Nephron (organoid): ENCODE results near the gene USP36.

Experiments used
- H3K27ac Mint-ChIP-seq, 3 experiments: 2 replicates each; pipeline ENCODE4 v1.8.0; 2020; ENCODE audit warnings: mixed read lengths in 3 of 3, mild to moderate bottlenecking in 2 of 3, moderate library complexity in 1 of 3
- H3K27me3 Mint-ChIP-seq: 2 replicates; pipeline ENCODE4 v1.8.0; 2021; ENCODE audit warnings: low read depth, mild to moderate bottlenecking, moderate library complexity, mixed read lengths
- H3K36me3 Mint-ChIP-seq: 2 replicates; pipeline ENCODE4 v1.8.0; 2020; ENCODE audit warnings: low read depth, mixed read lengths
- H3K4me1 Mint-ChIP-seq: 2 replicates; pipeline ENCODE4 v1.8.0; 2020; ENCODE audit warnings: mixed read lengths
- H3K4me3 Mint-ChIP-seq, 3 experiments: 2 replicates each; pipeline ENCODE4 v1.8.0; 2020; ENCODE audit warnings: mild to moderate bottlenecking in 3 of 3, mixed read lengths in 3 of 3, moderate library complexity in 2 of 3
- H3K9me3 Mint-ChIP-seq: 2 replicates; pipeline ENCODE4 v1.8.0; 2020; ENCODE audit warnings: mixed read lengths
- TF ChIP-seq, protein P1 (sequence below), 3 experiments: fragments of 200-600 bp; sonication (generic); IDR thresholded peaks; one replicate each; pipeline ENCODE4 v1.5.0; 2021; ENCODE audit warnings: antibody characterized with exemption in 3 of 3; ENCODE audit not compliant: unreplicated experiment in 3 of 3

The USP36 gene

DNA sequence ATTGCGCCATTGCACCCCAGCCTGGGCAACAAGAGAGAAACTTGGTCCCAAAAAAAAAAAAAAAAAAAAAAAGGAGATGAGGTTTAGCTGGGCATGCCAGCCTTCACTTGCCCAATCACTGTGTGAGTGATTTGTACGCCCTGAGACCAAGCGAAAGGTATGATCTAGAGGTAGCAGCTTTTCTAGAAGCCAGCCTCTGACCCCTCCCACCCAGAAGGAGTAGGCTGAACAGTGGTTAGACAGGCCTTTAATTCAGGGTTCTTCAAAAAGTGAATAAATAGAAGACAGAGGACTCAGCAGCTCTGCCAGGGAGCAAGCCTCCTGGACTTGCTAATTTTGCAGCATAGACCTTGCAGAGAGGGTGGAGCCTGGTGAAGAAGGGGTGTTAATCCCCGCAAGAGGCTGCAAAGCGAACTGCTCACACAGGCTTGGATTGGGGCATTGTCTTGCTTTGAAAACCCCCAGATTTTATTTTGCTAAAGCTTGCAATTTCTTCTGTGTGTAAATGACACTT lies 51.4 kb downstream of the USP36 start:
- Mint-ChIP-seq H3K9me3 (no peaks in the 10 kb centered on the region), H3K4me3 (peak overlapping the region in 1 of 3 experiments; percentile 35), H3K27me3 (no peaks in the 10 kb centered on the region)

GRCh38 chr17:78788451-78788850 lies 52.2 kb downstream of the USP36 start:
- Mint-ChIP-seq H3K9me3 (no peaks in the 10 kb centered on the region), H3K27me3 (no peaks in the 10 kb centered on the region), H3K27ac (peak overlapping the region in 2 of 3 experiments; percentile 44 to 72), H3K36me3 (peaks cover 15% of the 10 kb centered on the region), H3K4me3 (no peak overlapping the region), H3K4me1 (peaks cover 39% of the 10 kb centered on the region)
- TF ChIP-seq, protein P1, sequence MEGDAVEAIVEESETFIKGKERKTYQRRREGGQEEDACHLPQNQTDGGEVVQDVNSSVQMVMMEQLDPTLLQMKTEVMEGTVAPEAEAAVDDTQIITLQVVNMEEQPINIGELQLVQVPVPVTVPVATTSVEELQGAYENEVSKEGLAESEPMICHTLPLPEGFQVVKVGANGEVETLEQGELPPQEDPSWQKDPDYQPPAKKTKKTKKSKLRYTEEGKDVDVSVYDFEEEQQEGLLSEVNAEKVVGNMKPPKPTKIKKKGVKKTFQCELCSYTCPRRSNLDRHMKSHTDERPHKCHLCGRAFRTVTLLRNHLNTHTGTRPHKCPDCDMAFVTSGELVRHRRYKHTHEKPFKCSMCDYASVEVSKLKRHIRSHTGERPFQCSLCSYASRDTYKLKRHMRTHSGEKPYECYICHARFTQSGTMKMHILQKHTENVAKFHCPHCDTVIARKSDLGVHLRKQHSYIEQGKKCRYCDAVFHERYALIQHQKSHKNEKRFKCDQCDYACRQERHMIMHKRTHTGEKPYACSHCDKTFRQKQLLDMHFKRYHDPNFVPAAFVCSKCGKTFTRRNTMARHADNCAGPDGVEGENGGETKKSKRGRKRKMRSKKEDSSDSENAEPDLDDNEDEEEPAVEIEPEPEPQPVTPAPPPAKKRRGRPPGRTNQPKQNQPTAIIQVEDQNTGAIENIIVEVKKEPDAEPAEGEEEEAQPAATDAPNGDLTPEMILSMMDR (IDR thresholded peaks at IDR 0.05; ENCODE audit: unreplicated experiment in 3 of 3), result no peak

More for the DNA sequence above, 51.4 kb downstream of the USP36 start:
- Mint-ChIP-seq H3K4me1 (peaks cover 39% of the 10 kb centered on the region), H3K27ac (peak overlapping the region; percentile 90 to 94 (median 92)), H3K36me3 (peaks cover 21% of the 10 kb centered on the region)
- TF ChIP-seq, protein P1 (IDR thresholded peaks at IDR 0.05; ENCODE audit: unreplicated experiment in 3 of 3), result no peak

GRCh38 chr17:78787444-78787843 lies 53.2 kb downstream of the USP36 start:
- H3K36me3 Mint-ChIP-seq, result peaks cover 11% of the 10 kb centered on the region
- TF ChIP-seq, protein P1 (IDR thresholded peaks at IDR 0.05; ENCODE audit: unreplicated experiment in 3 of 3), result no peak
- no peaks in the 10 kb centered on the region for H3K9me3 Mint-ChIP-seq
- H3K4me3 Mint-ChIP-seq, result no peak overlapping the region
- H3K4me1 Mint-ChIP-seq, result peaks cover 44% of the 10 kb centered on the region
- H3K27ac Mint-ChIP-seq, result peak overlapping the region; percentile 32 to 76 (median 55)
- no peaks in the 10 kb centered on the region for H3K27me3 Mint-ChIP-seq

DNA sequence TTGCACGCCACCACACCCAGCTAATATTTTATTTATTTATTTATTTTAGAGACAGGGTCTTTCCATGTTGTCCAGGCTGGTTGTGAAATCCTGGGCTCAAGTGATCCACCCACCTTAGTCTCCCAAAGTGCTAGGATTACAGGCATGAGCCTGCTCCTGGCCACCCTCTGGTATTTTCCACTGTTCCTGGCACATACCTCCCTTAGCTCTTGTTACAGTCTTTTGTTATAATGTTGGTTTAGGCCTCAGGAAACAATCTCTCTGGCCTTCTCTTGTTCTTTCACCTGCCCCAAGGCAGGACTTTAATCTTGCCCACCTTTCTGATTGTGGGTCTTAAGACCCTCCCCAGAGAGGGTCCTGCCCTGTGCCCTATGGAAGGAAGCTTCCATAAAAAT lies 55.0 kb downstream of the USP36 start:
- H3K27ac Mint-ChIP-seq, result no peak overlapping the region
- no peaks in the 10 kb centered on the region for H3K27me3 Mint-ChIP-seq
- peaks cover 28% of the 10 kb centered on the region for H3K4me1 Mint-ChIP-seq
- no peak overlapping the region for H3K4me3 Mint-ChIP-seq
- peaks cover 4% of the 10 kb centered on the region for H3K36me3 Mint-ChIP-seq
- H3K9me3 Mint-ChIP-seq, result no peaks in the 10 kb centered on the region
- TF ChIP-seq, protein P1 (IDR thresholded peaks at IDR 0.05; ENCODE audit: unreplicated experiment in 3 of 3), result no peak

DNA sequence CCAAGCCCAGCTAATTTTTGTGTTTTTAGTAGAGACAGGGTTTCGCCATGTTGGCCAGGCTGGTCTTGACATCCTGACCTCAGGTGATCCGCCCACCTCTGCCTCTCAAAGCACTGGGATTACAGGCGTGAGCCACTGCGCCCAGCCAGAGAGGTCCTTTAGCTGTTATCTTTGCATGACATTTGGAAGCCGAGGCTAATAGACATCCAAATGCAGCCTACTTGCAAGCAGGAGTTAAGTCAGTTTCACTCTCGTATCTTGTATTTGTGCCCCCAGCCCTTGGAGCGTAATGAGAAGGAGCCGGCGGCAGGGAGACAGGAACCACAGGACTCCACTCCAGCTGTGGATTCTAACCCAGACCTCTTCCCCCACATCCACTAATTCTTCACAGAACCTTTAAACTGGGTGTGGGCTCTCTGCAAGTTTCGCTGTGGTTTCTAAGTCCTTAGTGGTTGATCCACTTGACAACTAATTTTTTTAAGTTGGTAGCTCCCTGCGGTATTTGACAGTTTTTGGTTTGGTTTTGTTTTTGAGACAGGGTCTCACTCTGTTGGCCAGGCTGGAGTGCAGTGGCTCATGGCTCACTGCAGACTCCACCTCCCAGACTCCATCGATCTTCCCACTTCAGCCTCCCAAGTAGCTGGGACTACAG lies 55.5 kb downstream of the USP36 start:
- TF ChIP-seq, protein P1 (IDR thresholded peaks at IDR 0.05; ENCODE audit: unreplicated experiment in 3 of 3), result no peak
- Mint-ChIP-seq H3K4me3 (peak overlapping the region in 2 of 3 experiments; percentile 32 to 48), H3K36me3 (peaks cover 4% of the 10 kb centered on the region), H3K27ac (no peak overlapping the region), H3K4me1 (peaks cover 26% of the 10 kb centered on the region), H3K27me3 (no peaks in the 10 kb centered on the region), H3K9me3 (no peaks in the 10 kb centered on the region)

DNA sequence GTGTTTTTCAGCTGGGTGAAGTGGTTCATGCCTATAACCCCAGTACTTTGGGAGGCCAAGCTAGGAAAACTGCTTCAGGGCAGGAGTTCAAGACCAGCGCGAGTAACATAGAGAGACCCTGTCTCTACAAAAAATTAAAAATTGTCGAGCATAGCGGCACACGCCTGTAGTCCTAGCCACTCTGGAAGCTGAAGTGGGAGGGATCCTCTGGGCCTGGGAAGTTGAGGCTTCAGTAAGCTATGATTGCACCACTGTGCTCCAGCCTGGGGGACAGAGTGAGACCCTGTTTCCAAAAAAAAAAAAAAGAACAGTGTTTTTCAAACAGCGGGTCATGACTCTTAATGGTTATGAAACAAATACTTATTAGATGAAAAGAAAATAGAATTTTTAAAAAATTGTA lies 56.3 kb downstream of the USP36 start:
- Mint-ChIP-seq H3K4me1 (peaks cover 28% of the 10 kb centered on the region), H3K9me3 (no peaks in the 10 kb centered on the region), H3K4me3 (peak overlapping the region; percentile 72 to 86 (median 83)), H3K36me3 (peaks cover 4% of the 10 kb centered on the region), H3K27me3 (peaks cover 4% of the 10 kb centered on the region), H3K27ac (peak overlapping the region; percentile 76 to 82 (median 80))
- TF ChIP-seq, protein P1 (IDR thresholded peaks at IDR 0.05; ENCODE audit: unreplicated experiment in 3 of 3), result no peak
